Pancreas (tissue), 10 donors: Measurements from ENCODE around the gene KRT27. TPM values are rescaled to one million over a fixed set of nuclear protein-coding genes. Genes with fewer than 3 reads are reported as not detected.
"Not testable (repeated sequence)": the region's sequence is repeated elsewhere in the genome, so short reads cannot be mapped to it uniquely, and the experiment has no call there.

Experiments
- ATAC-seq, 4 donors: fragments of 200-7000 bp; cut with Tn5 transposase; one replicate each; pipeline versions ENCODE4 v1.8.0 to v1.9.1; 2020; ENCODE audit warnings: mild to moderate bottlenecking in 4 of 4, moderate library complexity in 4 of 4
- DNase-seq, 6 donors: peaks; one replicate each; pipeline ENCODE4 v3.0.0-alpha.2; 2020
- FAIRE-seq: peaks from 2 replicates; lab custom pipeline; 2012; peaks lifted over from hg19 to GRCh38; lab: Jason Lieb, UNC
- H3K27ac ChIP-seq, 4 donors: fragments of 200-600 bp; sonication (generic); 1 replicate in 3 of 4; 2 replicates in 1 of 4; pipeline versions ENCODE4 v1.5.0 to v1.8.0; 2020
- H3K27me3 ChIP-seq, 4 donors: fragments of 200-600 bp; one replicate each; pipeline ENCODE4 v1.8.0; 2021
- H3K36me3 ChIP-seq, 3 donors: fragments of 200-600 bp; sonication (generic) in 1 of 3; one replicate each; pipeline versions ENCODE4 v1.5.0 to v1.8.0; 2020 to 2021
- H3K4me1 ChIP-seq, 3 donors: fragments of 200-600 bp; one replicate each; pipeline ENCODE4 v1.8.0; 2021
- H3K4me3 ChIP-seq, 4 donors: fragments of 200-600 bp; sonication (generic) in 2 of 4; one replicate each; pipeline versions ENCODE4 v1.5.0 to v1.8.0; 2020 to 2021
- H3K9me3 ChIP-seq, 4 donors: fragments of 200-600 bp; one replicate each; pipeline ENCODE4 v1.8.0; 2021
- CTCF ChIP-seq, 4 donors: fragments of 200-600 bp; sonication (generic) in 3 of 4; IDR thresholded peaks; one replicate each; pipeline versions ENCODE4 v1.5.0 to v1.8.0; 2021; ENCODE audit warnings: antibody characterized with exemption in 4 of 4
- WGBS, 2 donors: extraction: QIAGEN DNeasy Blood & Tissue Kit; methylation state at CpG; one replicate each; pipeline ENCODE4 v1.1.7; 2013; 5-methylcytosine and 5-hydroxymethylcytosine counted together
- intact Hi-C, 3 donors: fragments of 100-400 bp; cut with DNase I; formaldehyde crosslinking; loops; one replicate each; pipeline versions ENCODE4 v1.11.1 to v1.14.2; 2022
- polyA plus RNA-seq, 2 donors: library from polyadenylated mRNA; stranded (reverse); fragments of 200-250 nt; gene quantifications; one replicate each; pipeline ENCODE4 v1.2.3, GENCODE V29; 2013
- total RNA-seq, 6 donors: library from RNA; stranded (reverse); fragmentation: NEBNext Ultra II Directional in 4 of 6; extraction: Animal tissue kit (Norgen Biotek cat#: 25700) in 4 of 6; gene quantifications; one replicate each; pipeline versions ENCODE4 v1.2.1 to v1.2.4, GENCODE V29; 2021 to 2023
- donor health status: healthy with polysubstance abuse.
- donor health status: DM: no; HTN: no; CAD: no; lungs with moderate emphysema.
- donor health status: DM: no; HTN: no; CAD: no.
- donor health status: control.
- donor health status: control.
- donor health status: Bipolar disorder and iron deficiency.
- donor health status: DM: yes; HTN: yes; CAD: no.
- donor health status: DM: no; HTN: no; CAD: no.
- donor health status: DM: no; HTN: no; CAD: no.
- donor health status: DM: yes; HTN: yes; CAD: no.

The KRT27 gene
- total and polyA plus RNA-seq, 8 donors, result not detected

GRCh38 chr17:40760105-40761016 lies 22.0 kb downstream of the KRT27 start:
- Histone ChIP-seq H3K36me3 (no peaks in the 10 kb centered on the region), H3K27ac (no peak overlapping the region), H3K4me3 (no peak overlapping the region), H3K27me3 (no peaks in the 10 kb centered on the region), H3K4me1 (no peaks in the 10 kb centered on the region), H3K9me3 (no peaks in the 10 kb centered on the region)
- intact Hi-C loops, result no loop called here
- no peak for TF ChIP-seq CTCF (IDR thresholded peaks at IDR 0.05)
- no peak for FAIRE-seq
- 4 to 10% methylated on average over 1 of the region's 1 CpG for WGBS, 2 donors
- ATAC-seq, result no peak
- DNase-seq, result no peak

- no peak for TF ChIP-seq CTCF (IDR thresholded peaks at IDR 0.05)
- Histone ChIP-seq H3K4me3 (no peak within 1 kb of the TSS), H3K36me3 (no peaks in the 10 kb centered on the region), H3K27me3 (no peaks in the 10 kb centered on the region), H3K9me3 (no peaks in the 10 kb centered on the region), H3K4me1 (no peaks in the 10 kb centered on the region), H3K27ac (no peak within 1 kb of the TSS)
- DNase-seq (no peak), ATAC-seq (no peak), FAIRE-seq (no peak)
- intact Hi-C loops, result no loop called here
- WGBS, 2 donors, result 51 to 70% methylated on average over 4 of the region's 4 CpGs
Observed at GRCh38 chr17:40755231-40755630, 27.1 kb downstream of the KRT27 start, which contains the start of gene KRT25. TSS of gene KRT25 (minus strand) at chr17:40755331. CDS start at chr17:40755271, 60 bp downstream.

DNA sequence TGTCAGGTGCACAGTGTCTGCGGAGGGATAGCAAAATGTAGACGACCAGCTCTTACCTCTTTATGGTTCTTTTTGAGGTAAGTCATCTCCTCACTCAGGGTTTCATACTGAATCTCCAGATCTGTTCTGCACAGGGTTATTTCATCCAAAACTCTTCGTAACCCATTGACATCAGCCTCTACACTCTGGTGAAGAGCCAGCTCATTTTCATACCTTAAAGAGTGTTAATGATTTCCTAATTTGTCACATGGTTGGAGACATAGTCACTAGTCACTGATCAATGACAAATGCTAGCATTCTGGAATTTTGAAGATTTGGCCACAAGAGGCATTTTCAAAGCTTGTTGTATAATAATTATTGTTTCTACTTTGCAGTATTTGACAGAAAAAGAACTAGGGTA lies 28.5 kb downstream of the KRT27 start:
- FAIRE-seq, result no peak
- Histone ChIP-seq H3K36me3 (no peaks in the 10 kb centered on the region), H3K9me3 (no peaks in the 10 kb centered on the region), H3K27ac (no peak overlapping the region), H3K27me3 (peaks cover 0 to 6% (median 0%) of the 10 kb centered on the region in 4 donors), H3K4me3 (no peak overlapping the region), H3K4me1 (no peaks in the 10 kb centered on the region)
- TF ChIP-seq CTCF (IDR thresholded peaks at IDR 0.05), result no peak
- no peak for DNase-seq
- WGBS, 2 donors, result 67 to 69% methylated on average over 3 of the region's 3 CpGs
- no peak for ATAC-seq
- intact Hi-C loops, result no loop called here

- Histone ChIP-seq H3K27ac (no peak overlapping the region), H3K27me3 (peaks cover 0 to 6% (median 0%) of the 10 kb centered on the region in 4 donors), H3K4me3 (no peak overlapping the region), H3K4me1 (no peaks in the 10 kb centered on the region), H3K36me3 (no peaks in the 10 kb centered on the region), H3K9me3 (no peaks in the 10 kb centered on the region)
- ATAC-seq (no peak), DNase-seq (no peak), FAIRE-seq (no peak)
- no peak for TF ChIP-seq CTCF (IDR thresholded peaks at IDR 0.05)
- intact Hi-C loops, result no loop called here
- 67 to 79% methylated on average over 14 of the region's 14 CpGs for WGBS, 2 donors
Observed at GRCh38 chr17:40751065-40751464, 31.3 kb downstream of the KRT27 start.

DNA sequence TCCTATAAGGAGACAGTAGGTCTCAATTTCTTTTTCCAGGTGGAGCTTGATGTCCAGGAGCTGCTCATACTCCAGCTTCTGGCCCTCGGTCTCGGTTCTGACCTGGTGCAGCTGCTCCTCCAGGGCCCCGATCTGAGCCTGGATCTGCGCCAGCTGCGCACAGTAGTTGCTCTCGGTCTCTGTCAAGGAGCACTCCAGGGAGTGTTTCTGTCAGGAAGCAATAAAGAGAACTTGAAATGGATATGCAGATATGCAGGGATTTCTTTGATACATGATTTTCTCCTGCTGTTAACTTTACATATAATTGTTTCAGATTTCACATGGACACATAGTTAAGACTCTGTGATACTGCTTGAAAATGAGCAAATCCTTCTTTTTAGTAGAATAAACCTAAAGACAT lies 32.0 kb downstream of the KRT27 start:
- 70 to 71% methylated on average over 6 of the region's 6 CpGs for WGBS, 2 donors
- TF ChIP-seq CTCF (IDR thresholded peaks at IDR 0.05), result no peak
- intact Hi-C loops, result no loop called here

DNA sequence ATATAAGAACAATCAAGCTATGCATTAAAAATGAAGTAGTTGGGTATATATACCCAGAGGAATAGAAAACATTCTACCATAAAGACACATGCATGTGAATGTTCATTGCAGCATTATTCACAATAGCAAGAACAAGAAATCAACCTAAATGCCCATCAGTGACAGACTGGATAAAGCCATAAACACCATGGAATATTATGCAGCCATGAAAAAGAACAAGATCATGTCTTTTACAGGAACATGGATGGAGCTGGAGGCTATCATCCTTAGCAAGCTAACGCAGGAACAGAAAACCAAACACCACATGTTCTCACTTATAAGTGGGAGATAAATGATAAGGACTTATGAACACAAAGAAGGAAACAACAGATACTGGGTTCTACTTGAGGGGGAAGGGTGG lies 33.7 kb downstream of the KRT27 start:
- ATAC-seq, H3K27me3 ChIP-seq, H3K27ac ChIP-seq, H3K4me3 ChIP-seq, intact Hi-C loops, H3K4me1 ChIP-seq, H3K9me3 ChIP-seq, H3K36me3 ChIP-seq, FAIRE-seq, DNase-seq: not testable (repeated sequence)
- WGBS, 2 donors, result 49 to 57% methylated on average over 1 of the region's 1 CpG

More for the DNA sequence above, 32.0 kb downstream of the KRT27 start:
- DNase-seq, result no peak
- H3K27ac ChIP-seq, result no peak overlapping the region
- ATAC-seq, result no peak
- no peaks in the 10 kb centered on the region for H3K9me3 ChIP-seq
- no peaks in the 10 kb centered on the region for H3K36me3 ChIP-seq
- no peak overlapping the region for H3K4me3 ChIP-seq
- peaks cover 0 to 6% (median 0%) of the 10 kb centered on the region in 4 donors for H3K27me3 ChIP-seq
- H3K4me1 ChIP-seq, result no peaks in the 10 kb centered on the region
- no peak for FAIRE-seq
